Measurements from ENCODE around the gene ABHD1. TPM values are rescaled to one million over a fixed set of nuclear protein-coding genes. Genes with fewer than 3 reads are reported as not detected.

Gene ABHD1
- total RNA-seq, 1 donor = not detected

DNA sequence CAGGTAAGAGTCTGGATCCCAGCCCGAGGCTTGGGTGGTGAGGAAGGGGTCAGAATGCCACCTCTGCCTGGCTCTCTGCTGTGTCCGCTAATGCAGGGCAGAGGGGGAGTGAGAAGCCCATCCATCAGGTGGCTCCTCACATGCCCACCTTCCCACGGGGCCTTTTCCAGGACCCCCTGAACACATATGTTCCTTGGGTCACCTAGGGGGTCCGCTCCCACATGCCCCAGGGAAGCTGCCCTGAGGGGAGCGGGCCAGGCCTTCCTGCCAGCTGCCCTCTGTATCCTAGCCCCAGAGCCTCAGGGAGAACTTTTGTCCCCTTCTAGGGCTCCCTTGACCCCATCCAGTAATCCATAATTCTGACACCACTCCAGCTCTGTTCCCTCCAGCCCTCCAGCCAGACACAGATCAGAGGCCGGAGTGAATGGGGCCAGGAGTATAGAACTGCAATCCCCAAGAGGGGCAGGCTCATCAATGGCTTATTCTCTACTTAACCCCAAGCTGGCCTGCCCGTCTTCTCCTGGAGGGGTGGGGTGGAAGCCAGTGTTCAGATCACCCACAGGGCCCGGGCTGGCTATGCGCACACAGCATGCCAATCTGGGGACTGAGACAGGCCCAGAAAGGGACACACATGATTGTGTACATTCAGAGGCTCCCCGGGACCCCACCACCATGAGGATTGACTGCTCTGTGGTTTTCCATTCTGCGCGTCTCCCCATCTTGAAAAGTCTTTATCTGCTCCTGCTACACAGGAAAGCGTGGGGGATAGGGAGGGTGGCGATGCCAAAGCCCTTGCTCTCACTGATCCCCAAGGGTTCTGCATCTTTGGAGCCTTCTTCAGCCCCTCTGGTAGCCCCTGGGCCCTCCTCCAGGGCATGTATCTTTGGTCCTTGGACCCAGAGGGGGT lies 44.1 kb upstream of the ABHD1 start:
- DNase-seq (ENCODE audit: low read depth) = no peak
- TF ChIP-seq, protein P1, sequence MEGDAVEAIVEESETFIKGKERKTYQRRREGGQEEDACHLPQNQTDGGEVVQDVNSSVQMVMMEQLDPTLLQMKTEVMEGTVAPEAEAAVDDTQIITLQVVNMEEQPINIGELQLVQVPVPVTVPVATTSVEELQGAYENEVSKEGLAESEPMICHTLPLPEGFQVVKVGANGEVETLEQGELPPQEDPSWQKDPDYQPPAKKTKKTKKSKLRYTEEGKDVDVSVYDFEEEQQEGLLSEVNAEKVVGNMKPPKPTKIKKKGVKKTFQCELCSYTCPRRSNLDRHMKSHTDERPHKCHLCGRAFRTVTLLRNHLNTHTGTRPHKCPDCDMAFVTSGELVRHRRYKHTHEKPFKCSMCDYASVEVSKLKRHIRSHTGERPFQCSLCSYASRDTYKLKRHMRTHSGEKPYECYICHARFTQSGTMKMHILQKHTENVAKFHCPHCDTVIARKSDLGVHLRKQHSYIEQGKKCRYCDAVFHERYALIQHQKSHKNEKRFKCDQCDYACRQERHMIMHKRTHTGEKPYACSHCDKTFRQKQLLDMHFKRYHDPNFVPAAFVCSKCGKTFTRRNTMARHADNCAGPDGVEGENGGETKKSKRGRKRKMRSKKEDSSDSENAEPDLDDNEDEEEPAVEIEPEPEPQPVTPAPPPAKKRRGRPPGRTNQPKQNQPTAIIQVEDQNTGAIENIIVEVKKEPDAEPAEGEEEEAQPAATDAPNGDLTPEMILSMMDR (IDR thresholded peaks at IDR 0.05; ENCODE audit: insufficient read depth, low read depth, low read length) = no peak
- peak overlapping the region; percentile 94 for H3K4me3 ChIP-seq (ENCODE audit: low read depth, low read length)

DNA sequence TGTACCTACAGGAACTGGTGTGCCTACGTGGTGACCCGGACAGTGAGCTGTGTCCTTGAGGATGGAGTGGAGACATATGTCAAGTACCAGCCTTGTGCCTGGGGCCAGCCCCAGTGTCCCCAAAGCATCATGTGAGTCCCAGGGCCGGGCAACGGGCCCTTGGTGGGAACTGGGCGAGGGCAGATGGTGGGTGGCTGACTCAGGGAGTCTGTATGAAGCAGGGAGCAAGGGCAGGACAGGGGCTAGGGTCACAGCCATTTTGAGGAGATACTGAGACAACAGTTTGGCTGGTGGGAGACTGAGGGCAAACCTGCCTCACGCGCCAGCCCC lies 43.5 kb upstream of the ABHD1 start:
- TF ChIP-seq, protein P1 (IDR thresholded peaks at IDR 0.05; ENCODE audit: insufficient read depth, low read depth, low read length) = no peak
- DNase-seq (ENCODE audit: low read depth) = no peak
- H3K4me3 ChIP-seq (ENCODE audit: low read depth, low read length) = peak overlapping the region; percentile 94

DNA sequence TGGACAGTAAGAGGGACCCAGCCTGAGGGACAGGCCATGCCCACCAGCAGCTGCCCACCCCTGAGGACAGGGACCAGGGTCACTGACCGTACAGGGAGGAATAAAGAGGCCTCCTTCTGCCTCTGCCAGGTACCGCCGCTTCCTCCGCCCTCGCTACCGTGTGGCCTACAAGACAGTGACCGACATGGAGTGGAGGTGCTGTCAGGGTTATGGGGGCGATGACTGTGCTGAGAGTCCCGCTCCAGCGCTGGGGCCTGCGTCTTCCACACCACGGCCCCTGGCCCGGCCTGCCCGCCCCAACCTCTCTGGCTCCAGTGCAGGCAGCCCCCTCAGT lies 43.0 kb upstream of the ABHD1 start:
- TF ChIP-seq, protein P1 (IDR thresholded peaks at IDR 0.05; ENCODE audit: insufficient read depth, low read depth, low read length) = no peak
- H3K4me3 ChIP-seq (ENCODE audit: low read depth, low read length) = peak overlapping the region; percentile 94

DNA sequence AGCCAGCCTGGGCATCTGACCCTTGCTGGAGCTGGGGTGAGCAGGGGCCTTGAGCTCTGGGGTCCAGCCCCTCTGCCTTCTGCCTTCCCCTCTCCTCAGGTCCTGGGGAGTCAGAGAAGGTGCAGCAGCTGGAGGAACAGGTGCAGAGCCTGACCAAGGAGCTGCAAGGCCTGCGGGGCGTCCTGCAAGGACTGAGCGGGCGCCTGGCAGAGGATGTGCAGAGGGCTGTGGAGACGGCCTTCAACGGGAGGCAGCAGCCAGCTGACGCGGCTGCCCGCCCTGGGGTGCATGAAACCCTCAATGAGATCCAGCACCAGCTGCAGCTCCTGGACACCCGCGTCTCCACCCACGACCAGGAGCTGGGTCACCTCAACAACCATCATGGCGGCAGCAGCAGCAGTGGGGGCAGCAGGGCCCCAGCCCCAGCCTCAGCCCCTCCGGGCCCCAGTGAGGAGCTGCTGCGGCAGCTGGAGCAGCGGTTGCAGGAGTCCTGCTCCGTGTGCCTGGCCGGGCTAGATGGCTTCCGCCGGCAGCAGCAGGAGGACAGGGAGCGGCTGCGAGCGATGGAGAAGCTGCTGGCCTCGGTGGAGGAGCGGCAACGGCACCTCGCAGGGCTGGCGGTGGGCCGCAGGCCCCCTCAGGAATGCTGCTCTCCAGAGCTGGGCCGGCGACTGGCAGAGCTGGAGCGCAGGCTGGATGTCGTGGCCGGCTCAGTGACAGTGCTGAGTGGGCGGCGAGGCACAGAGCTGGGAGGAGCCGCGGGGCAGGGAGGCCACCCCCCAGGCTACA lies 41.4 kb upstream of the ABHD1 start:
- no peak overlapping the region for H3K4me3 ChIP-seq (ENCODE audit: low read depth, low read length)
- DNase-seq (ENCODE audit: low read depth) = no peak

More for the DNA sequence above, 43.0 kb upstream of the ABHD1 start:
- no peak for DNase-seq (ENCODE audit: low read depth)

DNA sequence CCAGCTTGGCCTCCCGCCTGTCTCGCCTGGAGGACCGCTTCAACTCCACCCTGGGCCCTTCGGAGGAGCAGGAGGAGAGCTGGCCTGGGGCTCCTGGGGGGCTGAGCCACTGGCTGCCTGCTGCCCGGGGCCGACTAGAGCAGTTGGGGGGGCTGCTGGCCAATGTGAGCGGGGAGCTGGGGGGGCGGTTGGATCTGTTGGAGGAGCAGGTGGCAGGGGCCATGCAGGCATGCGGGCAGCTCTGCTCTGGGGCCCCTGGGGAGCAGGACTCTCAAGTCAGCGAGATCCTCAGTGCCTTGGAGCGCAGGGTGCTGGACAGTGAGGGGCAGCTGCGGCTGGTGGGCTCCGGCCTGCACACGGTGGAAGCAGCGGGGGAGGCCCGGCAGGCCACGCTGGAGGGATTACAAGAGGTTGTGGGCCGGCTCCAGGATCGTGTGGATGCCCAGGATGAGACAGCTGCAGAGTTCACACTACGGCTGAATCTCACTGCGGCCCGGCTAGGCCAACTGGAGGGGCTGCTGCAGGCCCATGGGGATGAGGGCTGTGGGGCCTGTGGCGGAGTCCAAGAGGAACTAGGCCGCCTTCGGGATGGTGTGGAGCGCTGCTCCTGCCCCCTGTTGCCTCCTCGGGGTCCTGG lies 40.7 kb upstream of the ABHD1 start:
- TF ChIP-seq, protein P1 (IDR thresholded peaks at IDR 0.05; ENCODE audit: insufficient read depth, low read depth, low read length) = no peak
- no peak for DNase-seq (ENCODE audit: low read depth)
- H3K4me3 ChIP-seq (ENCODE audit: low read depth, low read length) = no peak overlapping the region

More for the DNA sequence above, 41.4 kb upstream of the ABHD1 start:
- TF ChIP-seq, protein P1 (IDR thresholded peaks at IDR 0.05; ENCODE audit: insufficient read depth, low read depth, low read length) = no peak

DNA sequence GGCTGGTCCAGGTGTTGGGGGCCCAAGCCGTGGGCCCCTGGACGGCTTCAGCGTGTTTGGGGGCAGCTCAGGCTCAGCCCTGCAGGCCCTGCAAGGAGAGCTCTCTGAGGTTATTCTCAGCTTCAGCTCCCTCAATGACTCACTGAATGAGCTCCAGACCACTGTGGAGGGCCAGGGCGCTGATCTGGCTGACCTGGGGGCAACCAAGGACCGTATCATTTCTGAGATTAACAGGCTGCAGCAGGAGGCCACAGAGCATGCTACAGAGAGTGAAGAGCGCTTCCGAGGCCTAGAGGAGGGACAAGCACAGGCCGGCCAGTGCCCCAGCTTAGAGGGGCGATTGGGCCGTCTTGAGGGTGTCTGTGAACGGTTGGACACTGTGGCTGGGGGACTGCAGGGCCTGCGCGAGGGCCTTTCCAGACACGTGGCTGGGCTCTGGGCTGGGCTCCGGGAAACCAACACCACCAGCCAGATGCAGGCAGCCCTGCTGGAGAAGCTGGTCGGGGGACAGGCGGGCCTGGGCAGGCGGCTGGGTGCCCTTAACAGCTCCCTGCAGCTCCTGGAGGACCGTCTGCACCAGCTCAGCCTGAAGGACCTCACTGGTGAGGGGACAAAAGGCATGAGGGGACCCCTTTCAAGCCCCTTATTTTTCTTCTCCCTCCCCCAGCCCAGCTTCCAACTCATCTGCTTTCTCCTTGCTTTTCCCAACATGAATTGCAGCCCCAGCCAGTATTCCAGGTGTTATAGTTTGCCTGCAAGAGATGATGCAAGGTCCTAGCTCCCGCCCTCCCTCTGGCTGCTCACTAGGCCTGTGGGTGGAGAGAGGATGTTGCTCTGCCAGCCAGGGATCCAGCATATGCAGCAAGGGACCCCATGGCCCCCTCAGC lies 40.0 kb upstream of the ABHD1 start:
- TF ChIP-seq, protein P1 (IDR thresholded peaks at IDR 0.05; ENCODE audit: insufficient read depth, low read depth, low read length) = no peak
- no peak for DNase-seq (ENCODE audit: low read depth)
- H3K4me3 ChIP-seq (ENCODE audit: low read depth, low read length) = no peak overlapping the region

All from fibroblast of villous mesenchyme (primary cell).